GM23248 (cell line): ENCODE results near the gene EGFR.

Source experiments
- EZH2 ChIP-seq: fragments of 200-600 bp; sonication (generic); IDR thresholded peaks from 2 replicates; pipeline ENCODE4 v1.6.1; 2018; ENCODE audit warnings: antibody characterized with exemption, mild to moderate bottlenecking; ENCODE audit not compliant: insufficient read depth, poor library complexity, severe bottlenecking
- EZH2phosphoT487 ChIP-seq: fragments of 200-600 bp; sonication (generic); IDR thresholded peaks from 2 replicates; pipeline ENCODE4 v1.6.1; 2018; ENCODE audit warnings: antibody characterized with exemption, moderate library complexity, mild to moderate bottlenecking, low read depth; ENCODE audit not compliant: insufficient read depth

- TF ChIP-seq EZH2: no peak
- no peak for TF ChIP-seq EZH2phosphoT487
Observed at GRCh38 chr7:54988516-54988915, 30.3 kb upstream of the EGFR start.
